DOHH2 (cell line): ENCODE results near the gene AHSP.

ENCODE experiments used
- EZH2phosphoT487 ChIP-seq: fragments of 200-600 bp; sonication (generic); IDR thresholded peaks from 2 replicates; pipeline ENCODE4 v1.6.1; 2017; ENCODE audit warnings: borderline replicate concordance, mild to moderate bottlenecking, antibody characterized with exemption, low read length, moderate library complexity, mixed read lengths
- TF ChIP-seq, protein P1 (sequence below): fragments of 200-600 bp; sonication (generic); IDR thresholded peaks from one replicate; pipeline ENCODE4 v1.5.1; 2014; ENCODE audit warnings: antibody characterized with exemption, mild to moderate bottlenecking, low read depth, low read length; ENCODE audit not compliant: poor library complexity, severe bottlenecking

DNA sequence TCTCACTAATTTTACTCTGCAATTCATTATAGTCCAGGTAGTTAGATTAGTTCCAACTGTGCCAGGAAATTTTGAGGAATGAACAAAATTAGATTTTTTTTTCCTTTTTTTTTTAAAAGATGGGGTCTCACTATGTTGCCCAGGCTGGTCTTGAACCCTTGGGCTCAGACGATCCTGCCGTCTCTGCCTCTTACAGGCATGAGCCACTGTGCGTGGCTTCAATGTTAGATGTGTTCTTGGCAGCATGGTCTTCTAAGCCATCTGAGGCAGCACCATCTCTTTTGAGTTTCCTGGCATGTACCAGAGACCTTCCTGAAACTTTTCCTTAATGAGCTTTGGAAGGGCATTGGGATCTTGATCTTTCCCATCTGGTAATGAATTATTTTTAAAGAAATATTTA lies 2.6 kb upstream of the AHSP start:
- no peak for TF ChIP-seq EZH2phosphoT487
- TF ChIP-seq, protein P1, sequence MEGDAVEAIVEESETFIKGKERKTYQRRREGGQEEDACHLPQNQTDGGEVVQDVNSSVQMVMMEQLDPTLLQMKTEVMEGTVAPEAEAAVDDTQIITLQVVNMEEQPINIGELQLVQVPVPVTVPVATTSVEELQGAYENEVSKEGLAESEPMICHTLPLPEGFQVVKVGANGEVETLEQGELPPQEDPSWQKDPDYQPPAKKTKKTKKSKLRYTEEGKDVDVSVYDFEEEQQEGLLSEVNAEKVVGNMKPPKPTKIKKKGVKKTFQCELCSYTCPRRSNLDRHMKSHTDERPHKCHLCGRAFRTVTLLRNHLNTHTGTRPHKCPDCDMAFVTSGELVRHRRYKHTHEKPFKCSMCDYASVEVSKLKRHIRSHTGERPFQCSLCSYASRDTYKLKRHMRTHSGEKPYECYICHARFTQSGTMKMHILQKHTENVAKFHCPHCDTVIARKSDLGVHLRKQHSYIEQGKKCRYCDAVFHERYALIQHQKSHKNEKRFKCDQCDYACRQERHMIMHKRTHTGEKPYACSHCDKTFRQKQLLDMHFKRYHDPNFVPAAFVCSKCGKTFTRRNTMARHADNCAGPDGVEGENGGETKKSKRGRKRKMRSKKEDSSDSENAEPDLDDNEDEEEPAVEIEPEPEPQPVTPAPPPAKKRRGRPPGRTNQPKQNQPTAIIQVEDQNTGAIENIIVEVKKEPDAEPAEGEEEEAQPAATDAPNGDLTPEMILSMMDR: no peak
